Naive thymus-derived CD8-positive, alpha-beta T cell (primary cell): ENCODE results near the gene ZC3H13. TPM values are rescaled to one million over a fixed set of nuclear protein-coding genes. Genes with fewer than 3 reads are reported as not detected.
A peak's percentile ranks its signal among the peaks of the same experiment; 100 is the strongest.

ENCODE experiments used
- ATAC-seq, 2 donors: fragments of 150-1000 bp; cut with Tn5 transposase in 1 of 2; sonication (Bioruptor Pico), chemical (Tn5 transposase) in 1 of 2; 1 replicate in 1 of 2; 2 replicates in 1 of 2; pipeline ENCODE4 v1.10.0; 2021; ENCODE audit warnings: mild to moderate bottlenecking in 2 of 2, moderate library complexity in 2 of 2
- POLR2A ChIA-PET: fragments of 350-600 bp; sonication (Branson Sonifier 250); formaldehyde crosslinking; loops from one replicate; lab custom pipeline; 2021; ENCODE audit warnings: antibody characterized with exemption; lab: Charles Lee
- DNase-seq, 10 donors: peaks; one replicate each; pipeline versions ENCODE4 v3.0.0 to v3.0.0-alpha.2; 2020 to 2022
- H3K27ac Mint-ChIP-seq, 10 donors: one replicate each; pipeline ENCODE4 v1.8.0; 2020 to 2022; ENCODE audit warnings: mild to moderate bottlenecking in 10 of 10, mixed read lengths in 10 of 10, moderate library complexity in 4 of 10, inconsistent platforms in 1 of 10
- H3K27me3 Mint-ChIP-seq, 5 donors: one replicate each; pipeline ENCODE4 v1.8.0; 2021 to 2022; ENCODE audit warnings: mixed read lengths in 5 of 5
- H3K36me3 Mint-ChIP-seq, 3 donors: one replicate each; pipeline ENCODE4 v1.8.0; 2020 to 2022; ENCODE audit warnings: mixed read lengths in 3 of 3, mild to moderate bottlenecking in 2 of 3, inconsistent platforms in 1 of 3
- H3K4me1 Mint-ChIP-seq, 4 donors: one replicate each; pipeline ENCODE4 v1.8.0; 2021 to 2022; ENCODE audit warnings: mixed read lengths in 4 of 4
- H3K4me3 Mint-ChIP-seq, 10 donors: one replicate each; pipeline ENCODE4 v1.8.0; 2020 to 2022; ENCODE audit warnings: mild to moderate bottlenecking in 10 of 10, mixed read lengths in 10 of 10, moderate library complexity in 6 of 10, inconsistent platforms in 1 of 10
- H3K9me3 Mint-ChIP-seq, 9 donors: one replicate each; pipeline ENCODE4 v1.8.0; 2020 to 2022; ENCODE audit warnings: mixed read lengths in 9 of 9, mild to moderate bottlenecking in 3 of 9, inconsistent platforms in 1 of 9, moderate library complexity in 1 of 9
- polyA plus RNA-seq, 3 donors: library from polyadenylated mRNA; unstranded; fragments of 300-500 nt; fragmentation: Illumina TruSeq; gene quantifications; one replicate each; pipeline ENCODE4 v1.2.3, GENCODE V29; 2021
- total RNA-seq, 8 experiments: library from RNA in 2 of 8; stranded (reverse) in 2 of 8; gene quantifications; one replicate each; pipeline ENCODE4 v1.2.3 and lab custom pipeline; 2021 to 2026

The ZC3H13 gene
- total and polyA plus RNA-seq, 5 experiments from 2014 or later, result 21.2 to 70.8 (median 48.4) TPM

DNA sequence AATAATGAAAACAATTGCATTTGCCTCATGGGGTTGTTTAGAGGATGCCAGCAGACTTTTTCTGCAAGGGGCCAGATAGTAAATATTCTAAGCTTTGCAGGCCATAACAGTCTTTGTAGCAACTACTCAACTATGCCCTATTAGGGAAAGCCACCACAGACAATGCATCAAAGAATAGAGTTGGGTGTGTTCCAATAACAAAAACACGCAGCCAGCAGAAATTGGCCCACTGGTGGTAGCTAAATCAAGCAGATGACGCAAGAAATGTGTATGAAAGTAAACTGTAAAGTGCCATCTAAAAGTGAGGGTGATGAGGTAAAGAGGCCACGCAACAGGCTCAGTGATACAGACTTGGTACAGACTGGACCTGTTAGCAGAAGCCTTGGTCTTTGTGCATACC is 125.8 kb downstream of the ZC3H13 start:
- no peak for DNase-seq
- no peak overlapping the region for H3K27ac Mint-ChIP-seq
- H3K9me3 Mint-ChIP-seq, result no peaks in the 10 kb centered on the region
- peaks cover 0 to 4% (median 0%) of the 10 kb centered on the region in 5 donors for H3K27me3 Mint-ChIP-seq
- POLR2A ChIA-PET, result no interaction called here
- no peak for ATAC-seq
- no peaks in the 10 kb centered on the region for H3K4me1 Mint-ChIP-seq
- H3K36me3 Mint-ChIP-seq, result no peaks in the 10 kb centered on the region
- H3K4me3 Mint-ChIP-seq, result no peak overlapping the region

DNA sequence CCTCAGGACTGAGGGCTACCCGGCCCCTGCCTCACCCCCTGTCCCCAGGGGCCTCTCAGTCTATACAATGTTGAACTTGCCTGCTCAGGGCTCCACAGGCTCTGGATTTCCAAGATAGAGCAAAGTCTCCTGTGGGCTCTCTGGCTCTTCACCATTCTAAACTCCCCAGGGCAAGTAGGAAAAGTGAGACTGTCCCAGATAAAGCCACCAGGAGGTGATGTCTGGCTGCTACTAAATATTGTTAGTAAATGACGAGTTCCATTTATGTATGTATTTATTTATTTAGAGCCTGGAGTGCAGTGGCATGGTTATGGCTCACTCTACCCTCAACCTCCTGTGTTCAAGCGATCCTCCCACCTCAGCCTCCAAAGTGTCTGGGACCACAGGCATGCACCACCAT is 127.4 kb downstream of the ZC3H13 start:
- no peak for ATAC-seq
- Mint-ChIP-seq H3K36me3 (no peaks in the 10 kb centered on the region), H3K4me3 (no peak overlapping the region), H3K27me3 (peaks cover 0 to 3% (median 0%) of the 10 kb centered on the region in 5 donors), H3K4me1 (no peaks in the 10 kb centered on the region), H3K27ac (peak overlapping the region in 1 of 10 donors; percentile 13), H3K9me3 (no peaks in the 10 kb centered on the region)
- no peak for DNase-seq
- POLR2A ChIA-PET, result no interaction called here

DNA sequence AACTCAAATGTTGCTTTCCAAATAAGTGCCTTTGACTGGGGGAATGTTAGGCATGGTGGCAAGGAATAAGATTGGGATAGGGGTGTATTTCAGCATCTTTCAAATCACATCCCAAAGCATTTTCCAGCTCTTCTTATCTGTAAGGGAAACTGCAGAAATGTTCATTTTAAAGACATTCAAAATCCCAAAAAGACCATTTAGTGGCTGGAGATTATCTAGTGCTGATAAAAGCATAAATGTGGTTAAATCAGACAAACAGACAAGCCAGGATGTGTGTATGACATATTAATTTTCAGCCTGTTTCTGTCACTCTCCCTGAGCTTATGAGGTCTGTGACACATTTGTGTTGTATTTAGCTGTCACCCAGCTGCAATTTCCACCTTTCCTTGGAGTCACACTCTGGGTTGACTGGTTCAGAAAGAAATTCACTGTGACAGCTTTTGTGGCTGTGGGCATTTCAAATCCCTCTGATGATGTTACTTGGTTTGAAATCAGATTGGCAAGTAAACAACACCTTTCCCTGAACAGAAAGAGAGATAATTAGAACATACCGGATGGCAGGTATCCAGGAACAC is 131.3 kb downstream of the ZC3H13 start:
- Mint-ChIP-seq H3K4me3 (no peak overlapping the region), H3K36me3 (no peaks in the 10 kb centered on the region), H3K4me1 (no peaks in the 10 kb centered on the region), H3K27me3 (peaks cover 0 to 3% (median 0%) of the 10 kb centered on the region in 5 donors), H3K27ac (no peak overlapping the region), H3K9me3 (no peaks in the 10 kb centered on the region)
- no peak for DNase-seq
- POLR2A ChIA-PET, result no interaction called here
- no peak for ATAC-seq

DNA sequence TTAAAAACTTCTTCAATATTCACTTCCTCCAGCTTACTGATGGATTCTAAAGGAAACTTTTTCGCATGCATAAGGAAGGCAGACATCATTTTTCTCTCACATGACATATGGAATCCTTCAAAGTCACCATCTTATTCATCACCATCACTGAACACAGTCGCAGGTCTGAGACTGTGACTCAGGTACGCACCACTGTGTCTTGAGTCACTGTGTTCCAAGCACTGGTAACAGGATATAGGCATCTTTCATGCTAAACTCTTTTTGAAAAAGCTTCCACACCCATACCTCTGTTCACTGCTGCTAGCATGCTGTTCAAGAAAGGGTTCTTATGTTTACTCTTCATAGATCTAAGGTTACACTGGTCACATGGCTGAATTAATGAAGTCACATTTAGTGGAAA is 133.9 kb downstream of the ZC3H13 start:
- Mint-ChIP-seq H3K4me3 (no peak overlapping the region), H3K4me1 (no peaks in the 10 kb centered on the region), H3K27ac (peak overlapping the region in 1 of 10 donors; percentile 1), H3K36me3 (no peaks in the 10 kb centered on the region), H3K9me3 (no peaks in the 10 kb centered on the region), H3K27me3 (peaks cover 0 to 1% (median 0%) of the 10 kb centered on the region in 5 donors)
- DNase-seq (no peak), ATAC-seq (no peak)
- POLR2A ChIA-PET, result no interaction called here

DNA sequence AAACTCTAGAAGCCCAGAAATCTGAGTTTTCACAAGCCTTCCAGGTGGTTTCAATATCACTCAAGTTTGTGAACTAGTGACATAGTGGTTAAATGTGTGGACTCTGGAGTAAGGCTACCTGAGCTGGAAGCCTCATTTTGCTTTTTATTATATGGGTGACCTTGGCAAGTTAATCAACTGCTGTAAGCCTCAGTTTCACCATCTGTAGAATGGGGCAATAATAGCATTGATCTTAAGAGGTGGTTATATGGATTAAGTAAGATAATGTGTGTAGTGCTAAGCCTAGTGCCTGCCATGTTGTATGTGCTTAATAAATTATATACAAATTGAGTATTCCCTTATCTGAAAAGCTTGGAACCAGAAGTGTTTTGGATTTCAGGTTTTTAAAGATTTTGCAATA is 135.5 kb downstream of the ZC3H13 start:
- H3K27me3 Mint-ChIP-seq, result peaks cover 0 to 1% (median 0%) of the 10 kb centered on the region in 5 donors
- H3K9me3 Mint-ChIP-seq, result no peaks in the 10 kb centered on the region
- ATAC-seq (no peak), DNase-seq (no peak)
- POLR2A ChIA-PET, result no interaction called here
- no peaks in the 10 kb centered on the region for H3K4me1 Mint-ChIP-seq
- H3K27ac Mint-ChIP-seq, result no peak overlapping the region
- no peak overlapping the region for H3K4me3 Mint-ChIP-seq
- no peaks in the 10 kb centered on the region for H3K36me3 Mint-ChIP-seq

DNA sequence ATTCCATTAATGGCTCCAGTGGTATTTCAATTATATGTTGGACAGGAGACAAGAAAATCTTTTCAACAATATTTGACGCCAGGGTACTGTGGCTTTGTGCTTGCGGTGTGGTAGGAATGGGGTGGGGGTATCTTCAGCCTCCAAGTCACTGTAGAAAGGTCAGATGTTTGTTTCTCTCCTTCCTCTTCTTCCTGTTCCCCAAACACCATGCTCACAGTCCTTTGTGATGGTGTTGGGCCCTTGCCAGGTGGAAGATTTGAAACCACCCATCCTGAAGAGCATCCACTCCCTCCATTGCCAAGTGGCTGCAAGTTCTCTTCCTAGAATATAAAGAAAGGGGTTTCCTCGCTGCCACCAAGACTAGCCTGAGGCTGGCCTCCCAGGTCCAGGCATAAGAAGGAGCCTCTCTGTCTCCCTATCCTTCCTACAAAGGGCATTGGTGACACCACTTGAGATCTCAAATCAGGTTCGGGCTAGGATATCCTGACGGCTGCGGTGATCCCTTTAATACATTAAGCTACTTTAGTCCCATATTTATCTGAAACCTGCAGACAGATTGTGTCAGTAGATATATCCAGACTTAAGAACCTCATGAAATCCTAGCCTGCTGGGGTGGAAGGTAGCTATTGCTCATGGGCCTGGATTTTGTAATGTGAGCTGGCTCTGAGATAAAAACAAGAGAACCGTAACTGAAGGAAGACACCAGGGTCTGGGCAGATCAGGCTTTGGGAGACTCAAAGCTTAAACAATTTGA is 136.7 kb downstream of the ZC3H13 start:
- Mint-ChIP-seq H3K9me3 (no peaks in the 10 kb centered on the region), H3K27me3 (peaks cover 0 to 1% (median 0%) of the 10 kb centered on the region in 5 donors), H3K27ac (no peak overlapping the region), H3K36me3 (no peaks in the 10 kb centered on the region), H3K4me3 (no peak overlapping the region), H3K4me1 (no peaks in the 10 kb centered on the region)
- POLR2A ChIA-PET, result no interaction called here
- DNase-seq (no peak), ATAC-seq (no peak)

DNA sequence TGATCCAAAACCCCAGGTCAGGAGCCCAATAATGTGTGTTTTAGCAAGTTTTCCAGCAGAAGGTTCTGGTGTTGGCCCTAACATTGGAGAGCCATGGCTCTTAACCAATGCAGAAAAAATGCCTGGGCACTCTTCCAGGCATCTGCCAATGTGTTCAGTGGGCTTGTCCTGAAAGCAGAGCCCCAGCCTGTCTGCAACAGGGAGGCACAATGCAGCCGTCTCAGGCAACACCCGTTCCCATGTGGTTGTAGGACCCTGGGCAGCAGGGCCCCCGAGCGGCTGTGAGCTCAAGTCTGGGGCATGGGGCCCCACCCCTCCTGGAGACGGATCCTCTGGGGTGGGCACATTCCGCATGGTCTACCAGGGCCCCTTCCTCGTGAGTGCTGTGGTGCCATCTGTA is 142.9 kb downstream of the ZC3H13 start:
- ATAC-seq (no peak), DNase-seq (no peak)
- Mint-ChIP-seq H3K4me1 (no peaks in the 10 kb centered on the region), H3K36me3 (no peaks in the 10 kb centered on the region), H3K9me3 (no peaks in the 10 kb centered on the region), H3K27ac (no peak overlapping the region), H3K4me3 (no peak overlapping the region), H3K27me3 (no peaks in the 10 kb centered on the region)
- POLR2A ChIA-PET, result interaction anchor here (0.6 kb wide), 1 partner anchor 62 kb away, joined by 4 read pairs; no protein-coding TSS in a partner anchor

DNA sequence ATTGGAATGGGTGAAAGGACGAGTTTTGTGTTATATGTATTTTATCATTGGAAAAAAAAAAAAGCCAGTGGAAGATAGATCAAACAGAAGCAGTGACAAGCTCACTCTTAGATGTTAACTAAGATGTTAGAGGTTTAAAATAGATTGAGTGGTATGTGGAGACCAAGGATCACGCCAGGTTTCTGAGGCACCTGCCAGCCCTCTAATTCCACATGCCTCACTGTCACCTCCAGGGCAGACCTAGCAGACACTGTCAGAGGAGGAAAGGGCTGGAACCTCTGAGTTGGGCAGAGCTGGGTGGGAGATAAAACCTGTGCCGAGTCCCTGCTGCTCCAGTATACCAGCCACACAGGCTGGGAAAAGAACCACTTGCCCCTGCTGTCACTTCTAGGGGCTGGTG is 143.5 kb downstream of the ZC3H13 start:
- no peaks in the 10 kb centered on the region for H3K36me3 Mint-ChIP-seq
- H3K27me3 Mint-ChIP-seq, result no peaks in the 10 kb centered on the region
- POLR2A ChIA-PET, result no interaction called here
- H3K9me3 Mint-ChIP-seq, result no peaks in the 10 kb centered on the region
- DNase-seq, result no peak
- no peak overlapping the region for H3K27ac Mint-ChIP-seq
- H3K4me3 Mint-ChIP-seq, result no peak overlapping the region
- no peaks in the 10 kb centered on the region for H3K4me1 Mint-ChIP-seq
- no peak for ATAC-seq

DNA sequence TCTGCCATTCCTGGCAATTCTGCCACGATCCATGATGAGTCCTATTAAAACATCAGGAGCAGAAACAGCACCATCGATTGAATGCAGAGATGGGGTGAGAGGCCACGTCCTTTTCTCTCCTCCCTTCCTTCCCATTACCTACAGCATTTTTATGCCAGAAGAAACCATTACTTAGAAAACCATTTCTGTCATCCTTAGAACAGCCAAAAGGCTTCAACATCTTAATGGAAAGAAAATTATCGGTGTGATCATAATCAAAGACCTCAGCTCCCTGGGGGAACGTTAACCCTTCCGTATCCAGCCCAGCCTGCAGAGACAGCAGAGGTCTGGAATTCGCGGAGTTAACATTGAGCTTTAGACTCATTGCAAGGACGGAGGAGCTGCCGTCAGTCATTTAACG is 145.0 kb downstream of the ZC3H13 start:
- no peaks in the 10 kb centered on the region for H3K9me3 Mint-ChIP-seq
- H3K4me1 Mint-ChIP-seq, result no peaks in the 10 kb centered on the region
- H3K4me3 Mint-ChIP-seq, result no peak overlapping the region
- POLR2A ChIA-PET, result no interaction called here
- no peaks in the 10 kb centered on the region for H3K36me3 Mint-ChIP-seq
- no peak for DNase-seq
- ATAC-seq, result no peak
- H3K27ac Mint-ChIP-seq, result no peak overlapping the region
- no peaks in the 10 kb centered on the region for H3K27me3 Mint-ChIP-seq

Other genes with a start within 250 kb of the ZC3H13 start
- 1 to 10 TPM; 3.7 to 3.9 TPM for gene SIAH3, start 201.0 kb downstream of the ZC3H13 start, total RNA-seq
- under 1 TPM in 1 of 3 donors, not detected in 2; 0.06 TPM for gene SIAH3, start 201.0 kb downstream of the ZC3H13 start, polyA plus RNA-seq
- not detected for gene CPB2, start 52.3 kb upstream of the ZC3H13 start, total RNA-seq
- gene CPB2, start 52.3 kb upstream of the ZC3H13 start, polyA plus RNA-seq, result under 1 TPM in 1 of 3 donors, not detected in 2; 0.12 TPM
- 100 to 1,000 TPM; 391 to 409 TPM for gene LCP1, start 129.4 kb upstream of the ZC3H13 start, total RNA-seq
- gene LCP1, start 129.4 kb upstream of the ZC3H13 start, polyA plus RNA-seq, result 1,000 to 10,000 TPM in 1 of 3 donors, 100 to 1,000 TPM in 2; 834 to 1,034 (median 852) TPM
- gene LRRC63, start 159.2 kb upstream of the ZC3H13 start, total RNA-seq, result under 1 TPM; 0.52 to 0.62 TPM
- under 1 TPM in 2 of 3 donors, not detected in 1; 0.22 to 0.23 TPM for gene LRRC63, start 159.2 kb upstream of the ZC3H13 start, polyA plus RNA-seq